Measurements from ENCODE around the gene SCP2.

DNA sequence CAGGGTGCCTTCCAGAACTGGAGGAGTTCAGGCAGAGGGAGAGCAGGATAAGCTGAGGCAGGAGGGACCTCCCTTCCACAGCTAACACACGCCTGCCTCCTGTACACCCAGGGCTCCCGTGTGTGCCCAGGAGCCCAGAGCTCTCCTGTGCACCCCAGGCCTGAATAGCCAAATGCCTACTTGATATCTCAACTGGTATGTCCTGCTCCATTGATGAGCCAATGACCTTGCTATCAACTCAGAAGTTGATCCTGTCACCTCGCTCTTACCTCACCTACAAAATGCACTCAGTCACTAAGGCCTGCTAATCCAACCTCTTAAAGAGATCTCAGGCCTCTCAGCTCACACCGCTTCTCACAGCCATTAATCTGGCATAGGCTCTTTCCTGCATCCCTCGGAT lies 12.6 kb upstream of the SCP2 start:
- TF ChIP-seq EZH2 (IDR thresholded peaks at IDR 0.05; ENCODE audit: low read length, unreplicated experiment) = no peak
- TF ChIP-seq, protein P1, sequence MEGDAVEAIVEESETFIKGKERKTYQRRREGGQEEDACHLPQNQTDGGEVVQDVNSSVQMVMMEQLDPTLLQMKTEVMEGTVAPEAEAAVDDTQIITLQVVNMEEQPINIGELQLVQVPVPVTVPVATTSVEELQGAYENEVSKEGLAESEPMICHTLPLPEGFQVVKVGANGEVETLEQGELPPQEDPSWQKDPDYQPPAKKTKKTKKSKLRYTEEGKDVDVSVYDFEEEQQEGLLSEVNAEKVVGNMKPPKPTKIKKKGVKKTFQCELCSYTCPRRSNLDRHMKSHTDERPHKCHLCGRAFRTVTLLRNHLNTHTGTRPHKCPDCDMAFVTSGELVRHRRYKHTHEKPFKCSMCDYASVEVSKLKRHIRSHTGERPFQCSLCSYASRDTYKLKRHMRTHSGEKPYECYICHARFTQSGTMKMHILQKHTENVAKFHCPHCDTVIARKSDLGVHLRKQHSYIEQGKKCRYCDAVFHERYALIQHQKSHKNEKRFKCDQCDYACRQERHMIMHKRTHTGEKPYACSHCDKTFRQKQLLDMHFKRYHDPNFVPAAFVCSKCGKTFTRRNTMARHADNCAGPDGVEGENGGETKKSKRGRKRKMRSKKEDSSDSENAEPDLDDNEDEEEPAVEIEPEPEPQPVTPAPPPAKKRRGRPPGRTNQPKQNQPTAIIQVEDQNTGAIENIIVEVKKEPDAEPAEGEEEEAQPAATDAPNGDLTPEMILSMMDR (conservative IDR thresholded peaks at IDR 0.05; ENCODE audit: low read depth, low read length) = no peak
- TF ChIP-seq EZH2phosphoT487 (IDR thresholded peaks at IDR 0.05; ENCODE audit: borderline replicate concordance, low read length) = no peak

Data from PC-3 (cell line).